CD14-positive monocyte (primary cell): ENCODE results near the gene GSTK1. TPM values are rescaled to one million over a fixed set of nuclear protein-coding genes. Genes with fewer than 3 reads are reported as not detected.

Experiments used
- DNase-seq, 3 donors: peaks; one replicate each; pipeline ENCODE4 v3.0.0-alpha.2; 2011 to 2022
- H2AFZ ChIP-seq: 2 replicates; pipeline ENCODE4 v1.6.0; 2012; ENCODE audit warnings: mild to moderate bottlenecking, low read depth, low read length, inconsistent platforms; ENCODE audit not compliant: insufficient read depth, poor library complexity, severe bottlenecking
- H3K27ac ChIP-seq, 2 donors: 1 replicate in 1 of 2; 2 replicates in 1 of 2; pipeline ENCODE4 v1.5.1; 2012 to 2013; ENCODE audit warnings: low read length in 2 of 2, control low read depth in 1 of 2, inconsistent platforms in 1 of 2, low read depth in 1 of 2, mild to moderate bottlenecking in 1 of 2
- H3K27me3 ChIP-seq, 2 donors: one replicate each; pipeline versions ENCODE4 v1.6.0 to v1.6.1; 2011 to 2013; ENCODE audit warnings: low read length in 2 of 2; ENCODE audit not compliant: control insufficient read depth in 2 of 2, insufficient read depth in 2 of 2
- H3K36me3 ChIP-seq, 2 donors: replicated peaks in 1 of 2; 1 replicate in 1 of 2; 2 replicates in 1 of 2; pipeline versions ENCODE4 v1.5.1 to v1.6.1; 2012 to 2013; ENCODE audit warnings: low read length in 2 of 2, control low read depth in 1 of 2, inconsistent platforms in 1 of 2, mild to moderate bottlenecking in 1 of 2; ENCODE audit not compliant: insufficient read depth in 2 of 2, control insufficient read depth in 1 of 2
- H3K4me1 ChIP-seq, 2 donors: 1 replicate in 1 of 2; 2 replicates in 1 of 2; pipeline versions ENCODE4 v1.5.1 to v1.6.1; 2012 to 2013; ENCODE audit warnings: low read length in 2 of 2, control low read depth in 1 of 2, inconsistent platforms in 1 of 2, mild to moderate bottlenecking in 1 of 2, moderate library complexity in 1 of 2; ENCODE audit not compliant: insufficient read depth in 2 of 2, control insufficient read depth in 1 of 2
- H3K4me2 ChIP-seq: replicated peaks from 2 replicates; pipeline ENCODE3; 2012; ENCODE audit warnings: low read length, moderate library complexity, mild to moderate bottlenecking; ENCODE audit not compliant: poor library complexity, severe bottlenecking; ENCODE audit errors: extremely low read depth
- H3K4me3 ChIP-seq, 3 experiments: fragments of 200-600 bp in 1 of 3; sonication (generic) in 1 of 3; replicated peaks in 1 of 3; 1 replicate in 2 of 3; 2 replicates in 1 of 3; pipeline ENCODE4 v1.5.1; 2011 to 2013; ENCODE audit warnings: low read length in 3 of 3, mild to moderate bottlenecking in 3 of 3, control low read depth in 2 of 3, low read depth in 2 of 3, inconsistent platforms in 1 of 3, moderate library complexity in 1 of 3
- H3K79me2 ChIP-seq: 2 replicates; pipeline ENCODE4 v1.6.0; 2012; ENCODE audit warnings: mild to moderate bottlenecking, control low read depth, inconsistent platforms, low read length, moderate library complexity; ENCODE audit not compliant: insufficient read depth
- H3K9ac ChIP-seq: 2 replicates; pipeline ENCODE4 v1.6.0; 2017; ENCODE audit warnings: low read length, mild to moderate bottlenecking; ENCODE audit not compliant: insufficient read depth, poor library complexity, severe bottlenecking
- H3K9me3 ChIP-seq, 2 donors: replicated peaks in 1 of 2; 1 replicate in 1 of 2; 2 replicates in 1 of 2; pipeline versions ENCODE4 v1.5.1 to v1.6.1; 2012 to 2013; ENCODE audit warnings: low read length in 2 of 2, control low read depth in 1 of 2; ENCODE audit not compliant: control insufficient read depth in 1 of 2, insufficient read depth in 1 of 2
- H4K20me1 ChIP-seq: 2 replicates; pipeline ENCODE4 v1.6.0; 2012; ENCODE audit warnings: mild to moderate bottlenecking, low read length, control low read depth, moderate library complexity; ENCODE audit not compliant: insufficient read depth
- H3K27ac Mint-ChIP-seq, 7 donors: one replicate each; pipeline ENCODE4 v1.8.0; 2020; ENCODE audit warnings: mild to moderate bottlenecking in 7 of 7, mixed read lengths in 7 of 7, moderate library complexity in 6 of 7, inconsistent platforms in 2 of 7
- H3K27me3 Mint-ChIP-seq, 3 donors: one replicate each; pipeline ENCODE4 v1.8.0; 2021 to 2022; ENCODE audit warnings: low read depth in 3 of 3, mild to moderate bottlenecking in 3 of 3, mixed read lengths in 3 of 3, moderate library complexity in 3 of 3, inconsistent platforms in 1 of 3
- H3K36me3 Mint-ChIP-seq, 2 donors: one replicate each; pipeline ENCODE4 v1.8.0; 2020; ENCODE audit warnings: mixed read lengths in 2 of 2, inconsistent platforms in 1 of 2, mild to moderate bottlenecking in 1 of 2
- H3K4me1 Mint-ChIP-seq: one replicate; pipeline ENCODE4 v1.8.0; 2020; ENCODE audit warnings: mild to moderate bottlenecking, mixed read lengths
- H3K4me3 Mint-ChIP-seq, 2 donors: one replicate each; pipeline ENCODE4 v1.8.0; 2020; ENCODE audit warnings: mild to moderate bottlenecking in 2 of 2, mixed read lengths in 2 of 2, moderate library complexity in 1 of 2
- H3K9me3 Mint-ChIP-seq, 7 donors: one replicate each; pipeline ENCODE4 v1.8.0; 2020 to 2022; ENCODE audit warnings: mixed read lengths in 7 of 7, mild to moderate bottlenecking in 6 of 7, moderate library complexity in 6 of 7, inconsistent platforms in 2 of 7
- CTCF ChIP-seq: fragments of 200-600 bp; IDR thresholded peaks from one replicate; pipeline ENCODE4 v1.8.0; 2022; ENCODE audit warnings: antibody characterized with exemption, mild to moderate bottlenecking
- WGBS: methylation state at CpG from one replicate; pipeline ENCODE4 v1.1.5; 2013; ENCODE audit warnings: missing lambda C conversion rate; ENCODE audit not compliant: insufficient coverage; 5-methylcytosine and 5-hydroxymethylcytosine counted together
- intact Hi-C, 2 donors: fragments of 100-400 bp; cut with micrococcal nuclease; formaldehyde crosslinking; loops; one replicate each; pipeline versions ENCODE4 v1.15.0 to v1.15.1; 2023
- polyA plus RNA-seq, 3 donors: library from polyadenylated mRNA; depleted of rRNA in 1 of 3; unstranded in 2 of 3; stranded (reverse) in 1 of 3; fragments of 300-500 nt in 2 of 3; fragments of >200 nt in 1 of 3; fragmentation: Illumina TruSeq in 2 of 3; gene quantifications; 1 replicate in 2 of 3; 2 replicates in 1 of 3; pipeline ENCODE4 v1.2.3, GENCODE V29; 2012 to 2021

GSTK1 gene
- polyA plus RNA-seq, 3 donors, result 413 to 547 (median 427) TPM

DNA sequence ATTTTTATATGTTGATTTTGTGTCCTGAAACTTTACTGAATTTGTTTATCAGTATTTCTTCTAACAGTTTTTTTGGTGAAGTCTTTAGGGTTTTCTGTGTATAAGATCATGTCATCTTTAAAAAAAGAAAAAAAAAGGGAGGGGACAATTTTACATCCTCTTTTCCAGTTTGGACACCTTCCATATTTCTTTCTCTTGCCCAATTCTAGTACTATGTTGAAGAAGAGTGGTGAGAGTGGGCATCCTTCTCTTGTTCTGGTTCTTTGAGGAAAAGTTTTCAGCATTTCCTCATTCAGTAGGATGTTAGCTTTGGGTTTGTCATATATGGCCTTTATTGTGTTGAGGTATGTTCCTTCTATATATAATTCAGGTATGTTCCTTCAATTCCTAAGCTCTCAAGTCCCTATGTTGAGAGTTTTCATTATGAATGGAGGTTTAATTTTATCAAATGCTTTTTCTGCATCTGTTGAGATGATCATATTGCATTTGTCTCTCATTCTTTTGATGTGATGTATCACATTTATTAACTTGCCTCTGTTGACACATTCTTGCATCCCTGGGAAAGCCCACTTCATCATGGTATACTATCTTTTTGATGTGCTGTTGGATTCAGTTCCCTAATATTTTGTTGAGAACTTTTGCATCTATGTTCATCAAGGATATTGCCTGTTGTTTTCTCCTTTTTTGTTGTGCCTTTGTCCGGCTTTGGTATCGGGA is 29.3 kb upstream of the GSTK1 start:
- H3K27me3 ChIP-seq, result no peaks in the 10 kb centered on the region
- intact Hi-C loops, result no loop called here
- H3K4me1 ChIP-seq, result peaks cover 36 to 54% of the 10 kb centered on the region in 2 donors
- H3K9me3 Mint-ChIP-seq, result peaks cover 0 to 23% (median 11%) of the 10 kb centered on the region in 7 donors
- peaks cover 0 to 6% of the 10 kb centered on the region in 2 donors for H3K9me3 ChIP-seq
- DNase-seq, result peak; percentile 25 to 77 (median 69)
- H3K9ac ChIP-seq, result no peak overlapping the region
- no peak overlapping the region for H3K4me2 ChIP-seq
- H3K4me3 Mint-ChIP-seq, result no peak overlapping the region
- no peak overlapping the region for H3K4me3 ChIP-seq
- peaks cover 0 to 1% (median 0%) of the 10 kb centered on the region in 3 donors for H3K27me3 Mint-ChIP-seq
- TF ChIP-seq CTCF, result no peak
- peaks cover 5 to 20% of the 10 kb centered on the region in 2 donors for H3K36me3 Mint-ChIP-seq
- peaks cover 50% of the 10 kb centered on the region for H3K4me1 Mint-ChIP-seq
- H2AFZ ChIP-seq, result no peak overlapping the region
- WGBS, result no CpG with 5 or more reads among the region's 2 CpGs
- peak overlapping the region in 6 of 7 donors; percentile 16 to 82 (median 53) for H3K27ac Mint-ChIP-seq
- H3K79me2 ChIP-seq, result no peaks in the 10 kb centered on the region
- H3K36me3 ChIP-seq, result no peaks in the 10 kb centered on the region
- peak overlapping the region in 1 of 2 donors; percentile 10 for H3K27ac ChIP-seq
- no peaks in the 10 kb centered on the region for H4K20me1 ChIP-seq

GRCh38 chr7:143234533-143234875 is 28.7 kb upstream of the GSTK1 start:
- Histone ChIP-seq H2AFZ (no peak overlapping the region), H3K9ac (no peak overlapping the region), H3K4me1 (peaks cover 41 to 59% of the 10 kb centered on the region in 2 donors), H3K9me3 (peaks cover 0 to 6% of the 10 kb centered on the region in 2 donors), H3K27ac (peak overlapping the region in 1 of 2 donors; percentile 10), H3K27me3 (no peaks in the 10 kb centered on the region), H4K20me1 (no peaks in the 10 kb centered on the region), H3K79me2 (no peaks in the 10 kb centered on the region), H3K36me3 (no peaks in the 10 kb centered on the region), H3K4me2 (no peak overlapping the region), H3K4me3 (no peak overlapping the region)
- peaks cover 6 to 20% of the 10 kb centered on the region in 2 donors for H3K36me3 Mint-ChIP-seq
- TF ChIP-seq CTCF, result no peak
- intact Hi-C loops, result no loop called here
- peaks cover 0 to 23% (median 11%) of the 10 kb centered on the region in 7 donors for H3K9me3 Mint-ChIP-seq
- peak overlapping the region in 6 of 7 donors; percentile 21 to 82 (median 54) for H3K27ac Mint-ChIP-seq
- peak in 1 of 3 donors; percentile 46 for DNase-seq
- WGBS, result no CpG with 5 or more reads among the region's 3 CpGs
- peaks cover 56% of the 10 kb centered on the region for H3K4me1 Mint-ChIP-seq
- H3K27me3 Mint-ChIP-seq, result peaks cover 0 to 2% (median 0%) of the 10 kb centered on the region in 3 donors
- H3K4me3 Mint-ChIP-seq, result no peak overlapping the region
